WTC11 (cell line): ENCODE results near the gene FITM1. TPM values are rescaled to one million over a fixed set of nuclear protein-coding genes. Genes with fewer than 3 reads are reported as not detected.

ENCODE experiments used
- ATAC-seq: fragments of 200-7000 bp; cut with Tn5 transposase; 2 replicates; pipeline ENCODE4 v1.10.0; 2021; ENCODE audit warnings: mild to moderate bottlenecking, moderate library complexity
- CTCF ChIA-PET: fragments of 300-600 bp; sonication (Branson Sonifier 250); formaldehyde crosslinking; loops from one replicate; lab custom pipeline; 2021; ENCODE audit warnings: antibody characterized with exemption; lab: Charles Lee
- POLR2A ChIA-PET: fragments of 350-600 bp; sonication (Branson Sonifier 250); formaldehyde crosslinking; loops from one replicate; lab custom pipeline; 2021; ENCODE audit warnings: antibody characterized with exemption; lab: Charles Lee
- DNase-seq: peaks from one replicate; pipeline ENCODE4 v3.0.0; 2021; ENCODE audit warnings: low spot score
- H3K27ac Mint-ChIP-seq: 2 replicates; pipeline ENCODE4 v1.8.0; 2021; ENCODE audit warnings: mixed read lengths
- H3K27me3 Mint-ChIP-seq: 2 replicates; pipeline ENCODE4 v1.8.0; 2021; ENCODE audit warnings: low read depth, mild to moderate bottlenecking, moderate library complexity, mixed read lengths
- H3K36me3 Mint-ChIP-seq: 2 replicates; pipeline ENCODE4 v1.8.0; 2021; ENCODE audit warnings: mixed read lengths
- H3K4me1 Mint-ChIP-seq: 2 replicates; pipeline ENCODE4 v1.8.0; 2022; ENCODE audit warnings: mixed read lengths
- H3K4me3 Mint-ChIP-seq: 2 replicates; pipeline ENCODE4 v1.8.0; 2021; ENCODE audit warnings: mild to moderate bottlenecking, moderate library complexity, mixed read lengths
- H3K9me3 Mint-ChIP-seq: 2 replicates; pipeline ENCODE4 v1.8.0; 2021; ENCODE audit warnings: mixed read lengths
- ATF2 ChIP-seq: sonication (generic); formaldehyde crosslinking; IDR thresholded peaks from 2 replicates; pipeline ENCODE4 v1.8.1; 2022; ENCODE audit warnings: low read depth, missing genetic modification reagents, borderline replicate concordance
- CDX4 ChIP-seq: fragments of 250-450 bp; sonication (Bioruptor Pico); IDR thresholded peaks from 2 replicates; pipeline ENCODE4 v1.9.0; 2021; ENCODE audit warnings: moderate library complexity, mild to moderate bottlenecking, inconsistent platforms, borderline replicate concordance
- GABPB1 ChIP-seq: sonication (generic); formaldehyde crosslinking; IDR thresholded peaks from 2 replicates; pipeline ENCODE4 v1.8.1; 2023; ENCODE audit warnings: mild to moderate bottlenecking, missing genetic modification reagents
- ZNF512 ChIP-seq: sonication (generic); formaldehyde crosslinking; IDR thresholded peaks from 2 replicates; pipeline ENCODE4 v1.8.1; 2022; ENCODE audit warnings: missing genetic modification reagents, borderline replicate concordance
- total RNA-seq: library from RNA; stranded (reverse); gene quantifications from 3 replicates; pipeline ENCODE4 v1.2.3, GENCODE V29; 2021
- TF ChIP-seq, protein P1 (sequence below): sonication (generic); formaldehyde crosslinking; conservative IDR thresholded peaks from 2 replicates; pipeline ENCODE4 v1.8.1; 2022; ENCODE audit warnings: mild to moderate bottlenecking, missing genetic modification reagents

The FITM1 gene
- total RNA-seq, 1 experiment from 2014 or later: not detected

GRCh38 chr14:24137529-24138395 is 7.3 kb downstream of the FITM1 start:
- DNase-seq (no peak), ATAC-seq (no peak)
- H3K9me3 Mint-ChIP-seq: no peaks in the 10 kb centered on the region
- H3K4me1 Mint-ChIP-seq: peaks cover 31% of the 10 kb centered on the region
- H3K27me3 Mint-ChIP-seq: no peaks in the 10 kb centered on the region; the same call in 1 of the 2 replicates
- CTCF ChIA-PET: interaction anchor here (1.4 to 4.3 kb wide), 7 partner anchors 9 to 80 kb away, joined by 5 to 31 read pairs (median 20); partner anchors contain the start of genes DCAF11, IRF9, MDP1 and NRL
- TF ChIP-seq GABPB1 (CRISPR knock-in tag): peak; percentile 26; the same call in 1 of the 2 replicates
- TF ChIP-seq ZNF512 (CRISPR knock-in tag): no peak
- H3K36me3 Mint-ChIP-seq: peaks cover 26% of the 10 kb centered on the region
- H3K4me3 Mint-ChIP-seq: peak overlapping the region; percentile 80
- POLR2A ChIA-PET: interaction anchor here (1.0 to 1.7 kb wide), 3 partner anchors 10 to 44 kb away, joined by 3 to 5 read pairs (median 3); partner anchors contain the start of genes DCAF11, NRL and PCK2
- H3K27ac Mint-ChIP-seq: peak overlapping the region; percentile 80

DNA sequence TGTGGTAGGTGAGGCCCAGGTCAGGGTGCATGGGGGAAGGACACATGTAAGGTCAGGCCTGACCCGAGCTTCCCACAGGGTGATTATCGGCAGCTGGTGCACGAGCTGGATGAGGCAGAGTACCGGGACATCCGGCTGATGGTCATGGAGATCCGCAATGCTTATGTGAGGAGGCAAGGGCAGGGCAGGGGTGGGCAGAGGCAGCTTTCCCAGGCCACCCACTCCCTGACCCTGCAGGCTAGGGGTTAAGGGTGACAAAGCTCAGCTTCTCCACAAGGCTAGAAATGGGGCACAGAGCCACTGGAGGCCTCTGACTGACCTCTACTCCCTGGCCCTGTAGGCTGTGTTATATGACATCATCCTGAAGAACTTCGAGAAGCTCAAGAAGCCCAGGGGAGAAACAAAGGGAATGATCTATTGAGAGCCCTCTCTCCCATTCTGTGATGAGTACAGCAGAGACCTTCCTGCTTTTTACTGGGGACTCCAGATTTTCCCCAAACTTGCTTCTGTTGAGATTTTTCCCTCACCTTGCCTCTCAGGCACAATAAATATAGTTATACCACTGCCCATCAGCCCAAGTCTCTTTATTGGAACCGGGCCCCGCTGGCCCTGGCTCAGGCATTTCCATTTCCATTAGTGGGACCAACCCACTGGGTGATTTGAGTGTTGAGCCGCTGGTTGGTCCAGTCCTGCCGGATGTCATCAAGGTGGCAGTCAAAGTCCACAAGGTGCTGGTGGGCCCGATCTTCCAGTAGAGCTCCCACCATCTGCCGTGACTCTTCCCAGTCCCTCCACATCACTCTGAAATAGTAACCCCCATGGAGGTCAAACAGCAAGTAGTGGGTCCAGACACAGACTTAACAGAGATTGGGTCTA is 8.2 kb downstream of the FITM1 start:
- POLR2A ChIA-PET: interaction anchor here (0.6 to 1.7 kb wide), 4 partner anchors 9 to 495 kb away, joined by 3 to 5 read pairs (median 3); partner anchors contain the start of genes DCAF11, NRL and PCK2
- Mint-ChIP-seq H3K4me3 (peak overlapping the region; percentile 95), H3K27ac (peak overlapping the region; percentile 80), H3K27me3 (no peaks in the 10 kb centered on the region), H3K36me3 (peaks cover 33% of the 10 kb centered on the region), H3K9me3 (no peaks in the 10 kb centered on the region), H3K4me1 (peaks cover 31% of the 10 kb centered on the region)
- DNase-seq: no peak
- no peak for ATAC-seq
- CTCF ChIA-PET: interaction anchor here (0.7 to 4.3 kb wide), 5 partner anchors 17 to 77 kb away, joined by 3 to 31 read pairs (median 5); partner anchors contain the start of genes IRF9 and MDP1
- TF ChIP-seq ATF2 (CRISPR knock-in tag) (no peak), CDX4 (CRISPR knock-in tag) (no peak)

DNA sequence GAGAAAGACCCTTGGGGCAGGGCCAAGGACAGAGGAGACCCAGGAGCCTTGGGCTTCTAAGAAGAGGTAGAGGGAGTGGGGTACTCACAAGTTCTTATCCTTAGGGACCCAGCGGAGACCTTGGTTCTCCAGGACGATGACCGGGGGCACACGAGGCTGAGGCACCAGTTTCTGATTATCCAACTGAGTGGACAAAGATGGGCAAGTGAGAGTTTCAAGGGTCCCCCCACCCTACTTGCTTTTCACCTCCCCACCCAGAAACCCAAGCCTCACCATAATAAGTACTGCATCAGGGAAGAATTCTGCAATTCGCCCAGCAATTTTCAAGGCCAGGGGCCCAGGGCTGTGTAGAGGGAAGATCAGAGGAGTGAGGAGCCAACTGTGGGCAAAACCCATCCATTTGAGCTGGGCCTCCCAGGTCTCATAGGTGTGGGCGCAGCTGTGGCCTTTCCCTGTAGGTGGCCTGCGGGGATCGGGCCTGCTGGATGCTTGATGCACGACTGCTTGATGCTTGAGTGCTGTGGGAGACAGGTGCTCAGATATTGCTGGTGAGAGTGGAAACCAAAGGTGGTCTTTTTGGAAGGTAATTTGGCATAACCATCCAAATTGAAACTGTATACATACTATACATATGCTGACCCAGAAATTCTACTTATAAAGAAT is 8.9 kb downstream of the FITM1 start:
- CTCF ChIA-PET: interaction anchor here (0.7 to 1.4 kb wide), 2 partner anchors 18 to 21 kb away, joined by 3 to 5 read pairs; partner anchors contain the start of gene IRF9
- Mint-ChIP-seq H3K9me3 (no peaks in the 10 kb centered on the region), H3K4me3 (peak overlapping the region; percentile 95), H3K27me3 (no peaks in the 10 kb centered on the region), H3K27ac (peak overlapping the region; percentile 53; the same call in 1 of the 2 replicates), H3K36me3 (peaks cover 36% of the 10 kb centered on the region), H3K4me1 (peaks cover 31% of the 10 kb centered on the region)
- ATAC-seq (no peak), DNase-seq (no peak)
- POLR2A ChIA-PET: interaction anchor here (0.6 kb wide), 1 partner anchor 496 kb away, joined by 3 read pairs; no protein-coding TSS in a partner anchor
- peak; percentile 48 for TF ChIP-seq GABPB1 (CRISPR knock-in tag)
- TF ChIP-seq, protein P1, sequence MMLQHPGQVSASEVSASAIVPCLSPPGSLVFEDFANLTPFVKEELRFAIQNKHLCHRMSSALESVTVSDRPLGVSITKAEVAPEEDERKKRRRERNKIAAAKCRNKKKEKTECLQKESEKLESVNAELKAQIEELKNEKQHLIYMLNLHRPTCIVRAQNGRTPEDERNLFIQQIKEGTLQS (CRISPR knock-in tag): no peak
- TF ChIP-seq, all 79 proteins: peak for 1
